ENCODE data around the gene LIMD2. TPM values are rescaled to one million over a fixed set of nuclear protein-coding genes. Genes with fewer than 3 reads are reported as not detected.

LIMD2 gene
- total and polyA plus RNA-seq, 2 of the 4 experiments (the other 2 are of a cell fraction) = 4.5 to 21.7 TPM

- intact Hi-C loops (cut with micrococcal nuclease) = no loop called here
- no peak overlapping the region for H2BK5ac ChIP-seq (ENCODE audit: low read depth, low read length, poor library complexity, severe bottlenecking)
- no TSS peak for BruUV-seq (replicated peaks)
- H4K20me1 ChIP-seq (ENCODE audit: insufficient read depth, low read length) = no peaks in the 10 kb centered on the region
- no peak overlapping the region for H3K14ac ChIP-seq (replicated peaks; ENCODE audit: low read depth, low read length)
- no peak overlapping the region for H2BK20ac ChIP-seq (ENCODE audit: low read depth, low read length)
- H3K27ac ChIP-seq (ENCODE audit: insufficient read depth, low read length) = no peak overlapping the region
- no peak overlapping the region for H4K91ac ChIP-seq (ENCODE audit: insufficient read depth, low read depth, low read length)
- peaks cover 2 to 6% of the 10 kb centered on the region in 2 experiments; a peak in 2 of 4 replicates for H3K79me1 ChIP-seq (ENCODE audit: low read depth in 1 of 2, low read length in 2 of 2)
- in situ Hi-C loops (cut with MboI; ENCODE audit: low sequenced_read_pairs) = no loop called here
- dilution Hi-C loops (cut with HindIII; ENCODE audit: low sequenced_read_pairs, unreplicated experiment) = no loop called here
- peaks cover 13% of the 10 kb centered on the region for H3K36me3 ChIP-seq (ENCODE audit: control insufficient read depth, insufficient read depth, low read length)
- no CpG with 5 or more reads among the region's 2 CpGs for WGBS, 2 experiments (ENCODE audit: extremely low coverage in 2 of 2, insufficient read length in 1 of 2)
- no peak overlapping the region for H3K9ac ChIP-seq (ENCODE audit: low read depth, low read length)
- H3K4me3 ChIP-seq (ENCODE audit: insufficient read depth, low read depth, low read length) = no peak overlapping the region
- TF ChIP-seq RAD21 (IDR thresholded peaks at IDR 0.05; ENCODE audit: low read length) (no peak), MAFK (IDR thresholded peaks at IDR 0.05; ENCODE audit: low read depth, low read length) (no peak), FOS (IDR thresholded peaks at IDR 0.05; ENCODE audit: low read depth, low read length) (no peak), NFE2L2 (IDR thresholded peaks at IDR 0.05; ENCODE audit: low read depth, low read length) (no peak), CHD1 (IDR thresholded peaks at IDR 0.05; ENCODE audit: low read depth, low read length) (no peak), MXI1 (IDR thresholded peaks at IDR 0.05; ENCODE audit: borderline replicate concordance, low read depth, low read length) (no peak), CEBPB (IDR thresholded peaks at IDR 0.05; ENCODE audit: low read depth, low read length) (no peak), POLR2A (IDR thresholded peaks at IDR 0.05; ENCODE audit: low read depth, low read length) (no peak), SMC3 (IDR thresholded peaks at IDR 0.05; ENCODE audit: low read depth, low read length) (no peak), BHLHE40 (IDR thresholded peaks at IDR 0.05; ENCODE audit: low read depth, low read length) (no peak), MAZ (IDR thresholded peaks at IDR 0.05; ENCODE audit: borderline replicate concordance, low read depth, low read length) (no peak)
- TF ChIP-seq, protein P1, sequence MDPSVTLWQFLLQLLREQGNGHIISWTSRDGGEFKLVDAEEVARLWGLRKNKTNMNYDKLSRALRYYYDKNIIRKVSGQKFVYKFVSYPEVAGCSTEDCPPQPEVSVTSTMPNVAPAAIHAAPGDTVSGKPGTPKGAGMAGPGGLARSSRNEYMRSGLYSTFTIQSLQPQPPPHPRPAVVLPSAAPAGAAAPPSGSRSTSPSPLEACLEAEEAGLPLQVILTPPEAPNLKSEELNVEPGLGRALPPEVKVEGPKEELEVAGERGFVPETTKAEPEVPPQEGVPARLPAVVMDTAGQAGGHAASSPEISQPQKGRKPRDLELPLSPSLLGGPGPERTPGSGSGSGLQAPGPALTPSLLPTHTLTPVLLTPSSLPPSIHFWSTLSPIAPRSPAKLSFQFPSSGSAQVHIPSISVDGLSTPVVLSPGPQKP (IDR thresholded peaks at IDR 0.05; ENCODE audit: borderline replicate concordance, low read depth, low read length) = no peak
- TF ChIP-seq, protein P2, sequence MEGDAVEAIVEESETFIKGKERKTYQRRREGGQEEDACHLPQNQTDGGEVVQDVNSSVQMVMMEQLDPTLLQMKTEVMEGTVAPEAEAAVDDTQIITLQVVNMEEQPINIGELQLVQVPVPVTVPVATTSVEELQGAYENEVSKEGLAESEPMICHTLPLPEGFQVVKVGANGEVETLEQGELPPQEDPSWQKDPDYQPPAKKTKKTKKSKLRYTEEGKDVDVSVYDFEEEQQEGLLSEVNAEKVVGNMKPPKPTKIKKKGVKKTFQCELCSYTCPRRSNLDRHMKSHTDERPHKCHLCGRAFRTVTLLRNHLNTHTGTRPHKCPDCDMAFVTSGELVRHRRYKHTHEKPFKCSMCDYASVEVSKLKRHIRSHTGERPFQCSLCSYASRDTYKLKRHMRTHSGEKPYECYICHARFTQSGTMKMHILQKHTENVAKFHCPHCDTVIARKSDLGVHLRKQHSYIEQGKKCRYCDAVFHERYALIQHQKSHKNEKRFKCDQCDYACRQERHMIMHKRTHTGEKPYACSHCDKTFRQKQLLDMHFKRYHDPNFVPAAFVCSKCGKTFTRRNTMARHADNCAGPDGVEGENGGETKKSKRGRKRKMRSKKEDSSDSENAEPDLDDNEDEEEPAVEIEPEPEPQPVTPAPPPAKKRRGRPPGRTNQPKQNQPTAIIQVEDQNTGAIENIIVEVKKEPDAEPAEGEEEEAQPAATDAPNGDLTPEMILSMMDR (conservative IDR thresholded peaks at IDR 0.05; ENCODE audit: low read depth, low read length) = no peak
- TF ChIP-seq, protein P3, sequence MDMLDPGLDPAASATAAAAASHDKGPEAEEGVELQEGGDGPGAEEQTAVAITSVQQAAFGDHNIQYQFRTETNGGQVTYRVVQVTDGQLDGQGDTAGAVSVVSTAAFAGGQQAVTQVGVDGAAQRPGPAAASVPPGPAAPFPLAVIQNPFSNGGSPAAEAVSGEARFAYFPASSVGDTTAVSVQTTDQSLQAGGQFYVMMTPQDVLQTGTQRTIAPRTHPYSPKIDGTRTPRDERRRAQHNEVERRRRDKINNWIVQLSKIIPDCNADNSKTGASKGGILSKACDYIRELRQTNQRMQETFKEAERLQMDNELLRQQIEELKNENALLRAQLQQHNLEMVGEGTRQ (IDR thresholded peaks at IDR 0.05; ENCODE audit: low read depth, low read length) = no peak
- no peaks in the 10 kb centered on the region for H3K4me1 ChIP-seq (ENCODE audit: control insufficient read depth, insufficient read depth, low read length)
- no peaks in the 10 kb centered on the region for H3K27me3 ChIP-seq (ENCODE audit: control insufficient read depth, insufficient read depth, low read length)
- no peaks in the 10 kb centered on the region for H3K9me3 ChIP-seq (ENCODE audit: control insufficient read depth, insufficient read depth, low read length)
- H3K56ac ChIP-seq (ENCODE audit: extremely low read depth, insufficient read depth, low read length) = no peak overlapping the region
- ChIA-PET CTCF (no interaction called here), POLR2A (ENCODE audit: unreplicated experiment) (no interaction called here)
- no peak overlapping the region for H3K4ac ChIP-seq (ENCODE audit: low read depth, low read length)
- no peak overlapping the region for H2AFZ ChIP-seq (replicated peaks; ENCODE audit: low read length, poor library complexity)
- no peak overlapping the region for H2BK15ac ChIP-seq (ENCODE audit: low read depth, low read length)
- ATAC-seq (ENCODE audit: low read depth) = no peak
- H2AK9ac ChIP-seq (replicated peaks; ENCODE audit: low read depth, low read length, poor library complexity) = no peak overlapping the region
- H2BK120ac ChIP-seq (ENCODE audit: low read depth, low read length) = no peak overlapping the region
- no peak overlapping the region for H3K23ac ChIP-seq (ENCODE audit: low read depth, low read length)
- H2AK5ac ChIP-seq (ENCODE audit: low read depth, low read length) = no peak overlapping the region
- H3K18ac ChIP-seq (ENCODE audit: low read depth, low read length) = no peak overlapping the region
- peaks cover 7% of the 10 kb centered on the region; the same call in 1 of the 2 replicates for H3K9me1 ChIP-seq (ENCODE audit: insufficient read depth, low read length)
- DNase-seq = no peak
- H4K8ac ChIP-seq (ENCODE audit: low read depth in 2 of 2, low read length in 2 of 2) = no peak overlapping the region
- no peak overlapping the region for H3K4me2 ChIP-seq (ENCODE audit: low read depth, low read length)
- no peak overlapping the region for H4K5ac ChIP-seq (ENCODE audit: low read depth, low read length)
Measured at GRCh38 chr17:63653050-63653449, 46.9 kb downstream of the LIMD2 start.
